ENCODE measurements around the gene MSN. TPM values are rescaled to one million over a fixed set of nuclear protein-coding genes. Genes with fewer than 3 reads are reported as not detected.

Gene MSN
- total and polyA plus RNA-seq, 2 of the 13 experiments (the other 11 are each of a cell fraction or from before 2014, with no cell fraction given), result 0.15 TPM; not detected in 1

- Histone ChIP-seq H4K20me1 (ENCODE audit: insufficient read depth, low read length) (no peaks in the 10 kb centered on the region), H3K4me1 (ENCODE audit: insufficient read depth, low read length) (no peaks in the 10 kb centered on the region), H3K4me3 (replicated peaks in 1 of 3; ENCODE audit: insufficient read depth in 1 of 3, low read depth in 2 of 3, low read length in 3 of 3) (no peak overlapping the region), H3K9me3 (ENCODE audit: low read length) (no peaks in the 10 kb centered on the region), H3K27me3 (ENCODE audit: control insufficient read depth in 1 of 2, insufficient read depth in 2 of 2, low read length in 2 of 2) (no peaks in the 10 kb centered on the region), H2AFZ (ENCODE audit: low read length) (no peak overlapping the region), H3K27ac (ENCODE audit: extremely low read length, insufficient read depth, low read length) (no peak overlapping the region), H3K36me3 (replicated peaks in 1 of 2; ENCODE audit: control insufficient read depth in 1 of 2, insufficient read depth in 2 of 2, low read length in 2 of 2) (no peaks in the 10 kb centered on the region), H3K9ac (ENCODE audit: insufficient read depth, low read depth, low read length) (no peak overlapping the region), H3K4me2 (ENCODE audit: low read depth, low read length) (no peak overlapping the region), H3K79me2 (ENCODE audit: insufficient read depth, low read length) (no peaks in the 10 kb centered on the region)
- CTCF ChIA-PET (ENCODE audit: low intra/inter-chr PET ratio, low total read pairs), result no interaction called here
- DNase-seq (ENCODE audit: low spot score), result no peak
- BruUV-seq (replicated peaks), result no TSS peak
- TF ChIP-seq XRCC5 (optimal IDR thresholded peaks at IDR 0.05; ENCODE audit: low read length), result no peak
- no peak for TF ChIP-seq THAP8 (CRISPR knock-in tag; IDR thresholded peaks at IDR 0.05; ENCODE audit: borderline replicate concordance)
- TF ChIP-seq NCOA2 (CRISPR knock-in tag; IDR thresholded peaks at IDR 0.05), result no peak
- no peak for TF ChIP-seq DZIP1 (CRISPR knock-in tag; IDR thresholded peaks at IDR 0.05)
- no peak for TF ChIP-seq ZNF543 (CRISPR knock-in tag; IDR thresholded peaks at IDR 0.05)
- TF ChIP-seq SIX4 (CRISPR knock-in tag; IDR thresholded peaks at IDR 0.05), result no peak
- TF ChIP-seq NR3C1 (CRISPR knock-in tag; IDR thresholded peaks at IDR 0.05), result no peak
- TF ChIP-seq ZFP41 (CRISPR knock-in tag; IDR thresholded peaks at IDR 0.05; ENCODE audit: borderline replicate concordance), result no peak
- TF ChIP-seq ZNF761 (CRISPR knock-in tag; conservative IDR thresholded peaks at IDR 0.05), result no peak
- intact Hi-C loops (cut with micrococcal nuclease; ENCODE audit: unreplicated experiment) (no loop called here), in situ Hi-C loops (cut with HindIII; ENCODE audit: extremely low pct_ligation_motif_present, low pct_unique_long_range_greater_than_20kb) (no loop called here)
- no peak for ATAC-seq
- POLR2A ChIA-PET, result no interaction called here
- no peak for FAIRE-seq
- WGBS (ENCODE audit: low lambda C conversion rate), result 0% methylated on average over 3 of the region's 3 CpGs
Observed at GRCh38 chrX:65642914-65643491, 24.5 kb upstream of the MSN start.

Data from HepG2 (cell line).